A549 (cell line): ENCODE measurements around the gene ALPI. TPM values are rescaled to one million over a fixed set of nuclear protein-coding genes. Genes with fewer than 3 reads are reported as not detected.
A peak's percentile ranks its signal among the peaks of the same experiment; 100 is the strongest.

Experiments used
- ATAC-seq, 2 experiments: fragments of 200-7000 bp in 1 of 2; fragments of >200 bp in 1 of 2; cut with Nextera tagmentation in 1 of 2; cut with Tn5 transposase in 1 of 2; 3 replicates each; pipeline versions ENCODE4 v1.8.0 to v1.9.1; 2018 to 2020; ENCODE audit warnings: mild to moderate bottlenecking in 1 of 2, moderate library complexity in 1 of 2
- CTCF ChIA-PET: fragments of 300-600 bp; sonication (Branson Sonifier 250); formaldehyde crosslinking; extraction: SDS; loops from one replicate; lab custom pipeline; 2021; ENCODE audit warnings: antibody characterized with exemption, inconsistent platforms; lab: Yijun Ruan, JAX
- POLR2A ChIA-PET: fragments of 350-600 bp; formaldehyde crosslinking; extraction: SDS; loops from one replicate; lab custom pipeline; 2021; ENCODE audit warnings: antibody characterized with exemption, inconsistent platforms; lab: Yijun Ruan, JAX
- DNase-seq, 2 experiments: peaks; one replicate each; pipeline versions ENCODE4 v3.0.0 to v3.0.0-alpha.2; 2011 to 2016; ENCODE audit warnings: low read depth in 1 of 2, low spot score in 1 of 2
- FAIRE-seq: peaks from 2 replicates; lab custom pipeline; 2011; peaks lifted over from hg19 to GRCh38; lab: Jason Lieb, UNC
- H3K27ac ChIP-seq, 2 experiments: fragments of >200 bp; sonication (Bioruptor Twin); formaldehyde crosslinking; 3 replicates each; pipeline ENCODE4 v1.5.1; 2016 to 2017
- H3K4me1 ChIP-seq: fragments of >200 bp; sonication (Bioruptor Twin); formaldehyde crosslinking; 3 replicates; pipeline ENCODE4 v1.6.1; 2016
- H3K4me2 ChIP-seq: fragments of >200 bp; sonication (Bioruptor Twin); formaldehyde crosslinking; 3 replicates; pipeline ENCODE4 v1.6.1; 2016
- H3K4me3 ChIP-seq: fragments of >200 bp; sonication (Bioruptor Twin); formaldehyde crosslinking; 3 replicates; pipeline ENCODE4 v1.5.1; 2016
- H3K9me3 ChIP-seq: fragments of >200 bp; sonication (Bioruptor Twin); formaldehyde crosslinking; 3 replicates; pipeline ENCODE4 v1.6.1; 2016
- ATOH8 ChIP-seq: fragments of 250-450 bp; sonication (Bioruptor Pico); IDR thresholded peaks from 2 replicates; pipeline ENCODE4 v1.5.0; 2020; ENCODE audit warnings: low read depth, mild to moderate bottlenecking, moderate library complexity
- CEBPB ChIP-seq, 2 experiments: fragments of >200 bp in 1 of 2; sonication (Bioruptor Twin) in 1 of 2; formaldehyde crosslinking in 1 of 2; IDR thresholded peaks; 2 replicates each; pipeline ENCODE4 v1.6.1; 2012 to 2016
- E2F6 ChIP-seq: IDR thresholded peaks from 2 replicates; pipeline ENCODE4 v1.6.1; 2012; ENCODE audit warnings: low read depth, borderline replicate concordance
- EHF ChIP-seq: fragments of 250-450 bp; sonication (Bioruptor Pico); IDR thresholded peaks from 2 replicates; pipeline ENCODE4 v1.5.0; 2020; ENCODE audit warnings: mild to moderate bottlenecking
- ESRRA ChIP-seq: fragments of 150-350 bp; IDR thresholded peaks from 2 replicates; pipeline ENCODE4 v1.6.1; 2014; ENCODE audit warnings: mild to moderate bottlenecking, low read length, borderline replicate concordance
- FOXS1 ChIP-seq: fragments of 250-450 bp; sonication (Bioruptor Pico); IDR thresholded peaks from 2 replicates; pipeline ENCODE4 v1.5.0; 2020; ENCODE audit warnings: mild to moderate bottlenecking, moderate library complexity
- GATA3 ChIP-seq: IDR thresholded peaks from 2 replicates; pipeline ENCODE4 v1.6.1; 2012; ENCODE audit warnings: borderline replicate concordance
- HDAC2 ChIP-seq: fragments of 200-600 bp; sonication (generic); IDR thresholded peaks from 2 replicates; pipeline ENCODE4 v1.6.1; 2016
- HOXB13 ChIP-seq: fragments of 250-450 bp; sonication (Bioruptor Pico); IDR thresholded peaks from 2 replicates; pipeline ENCODE4 v1.5.0; 2020; ENCODE audit warnings: low read depth, mild to moderate bottlenecking, moderate library complexity
- HOXB5 ChIP-seq: fragments of 250-450 bp; sonication (Bioruptor Pico); IDR thresholded peaks from 2 replicates; pipeline ENCODE4 v1.5.0; 2020; ENCODE audit warnings: mild to moderate bottlenecking, moderate library complexity
- KDM1A ChIP-seq: fragments of 200-600 bp; sonication (generic); IDR thresholded peaks from 2 replicates; pipeline ENCODE4 v1.6.1; 2016; ENCODE audit warnings: low read depth, mild to moderate bottlenecking
- MAFK ChIP-seq: fragments of 450-650 bp; IDR thresholded peaks from 2 replicates; pipeline ENCODE4 v1.6.1; 2014; ENCODE audit not compliant: partially characterized antibody
- MAZ ChIP-seq: fragments of 150-350 bp; IDR thresholded peaks from 2 replicates; pipeline ENCODE4 v1.6.1; 2014; ENCODE audit warnings: antibody characterized with exemption, low read depth, low read length, borderline replicate concordance
- MYC ChIP-seq: IDR thresholded peaks from 2 replicates; pipeline ENCODE4 v1.6.1; 2012; ENCODE audit warnings: mild to moderate bottlenecking, inconsistent platforms, low read length, improper control_type of control experiment, borderline replicate concordance
- PBX3 ChIP-seq: IDR thresholded peaks from 2 replicates; pipeline ENCODE4 v1.6.1; 2012
- POLR2A ChIP-seq: IDR thresholded peaks from 2 replicates; pipeline ENCODE4 v1.6.1; 2012; ENCODE audit warnings: mild to moderate bottlenecking, low read length
- RCOR1 ChIP-seq: fragments of 150-350 bp; IDR thresholded peaks from 2 replicates; pipeline ENCODE4 v1.6.1; 2014; ENCODE audit warnings: antibody characterized with exemption, low read length, low read depth
- REST ChIP-seq: fragments of 200-600 bp; sonication (generic); IDR thresholded peaks from 2 replicates; pipeline ENCODE4 v1.6.1; 2016; ENCODE audit warnings: antibody characterized with exemption, mild to moderate bottlenecking, moderate library complexity
- RFX5 ChIP-seq: fragments of 450-650 bp; IDR thresholded peaks from 2 replicates; pipeline ENCODE4 v1.7.1; 2014; ENCODE audit warnings: antibody characterized with exemption, mild to moderate bottlenecking, moderate library complexity
- SMC3 ChIP-seq: fragments of >200 bp; sonication (Bioruptor Twin); formaldehyde crosslinking; IDR thresholded peaks from 3 replicates; pipeline ENCODE4 v1.6.1; 2018; ENCODE audit warnings: inconsistent platforms
- TFCP2L1 ChIP-seq: fragments of 250-450 bp; sonication (Bioruptor Pico); IDR thresholded peaks from 2 replicates; pipeline ENCODE4 v1.5.0; 2021; ENCODE audit warnings: mild to moderate bottlenecking
- ZNF302 ChIP-seq: fragments of 250-450 bp; sonication (Bioruptor Pico); IDR thresholded peaks from 2 replicates; pipeline ENCODE4 v1.9.0; 2021; ENCODE audit warnings: inconsistent platforms, mild to moderate bottlenecking, moderate library complexity
- ZSCAN20 ChIP-seq: fragments of 250-450 bp; sonication (Bioruptor Pico); IDR thresholded peaks from 2 replicates; pipeline ENCODE4 v1.8.0; 2022; ENCODE audit warnings: mild to moderate bottlenecking, moderate library complexity
- WGBS: methylation state at CpG from one replicate; pipeline ENCODE4 v1.1.6; 2017; ENCODE audit errors: missing lambda C conversion rate; 5-methylcytosine and 5-hydroxymethylcytosine counted together
- polyA plus RNA-seq, 4 experiments: library from polyadenylated mRNA; depleted of rRNA in 3 of 4; stranded (reverse); fragments of >200 nt; fragmentation: RNase III in 1 of 4; extraction: RNeasy Plus Mini Kit Qiagen cat#74134 plus additional on column Dnase treatment in 1 of 4; gene quantifications; 2 replicates in 3 of 4; 3 replicates in 1 of 4; pipeline ENCODE4 v1.2.3, GENCODE V29; 2011 to 2017
- TF ChIP-seq, protein P1 (sequence below): fragments of >200 bp; sonication (Bioruptor Twin); formaldehyde crosslinking; IDR thresholded peaks from 2 replicates; pipeline ENCODE4 v1.6.1; 2016
- TF ChIP-seq, protein P2 (sequence below): fragments of 250-450 bp; sonication (Bioruptor Pico); IDR thresholded peaks from 2 replicates; pipeline ENCODE4 v1.5.0; 2021; ENCODE audit warnings: mild to moderate bottlenecking, moderate library complexity, borderline replicate concordance

Gene ALPI
- polyA plus RNA-seq, 2 of the 4 experiments (the other 2 are of a cell fraction) = 0.05 TPM; not detected in 1

DNA sequence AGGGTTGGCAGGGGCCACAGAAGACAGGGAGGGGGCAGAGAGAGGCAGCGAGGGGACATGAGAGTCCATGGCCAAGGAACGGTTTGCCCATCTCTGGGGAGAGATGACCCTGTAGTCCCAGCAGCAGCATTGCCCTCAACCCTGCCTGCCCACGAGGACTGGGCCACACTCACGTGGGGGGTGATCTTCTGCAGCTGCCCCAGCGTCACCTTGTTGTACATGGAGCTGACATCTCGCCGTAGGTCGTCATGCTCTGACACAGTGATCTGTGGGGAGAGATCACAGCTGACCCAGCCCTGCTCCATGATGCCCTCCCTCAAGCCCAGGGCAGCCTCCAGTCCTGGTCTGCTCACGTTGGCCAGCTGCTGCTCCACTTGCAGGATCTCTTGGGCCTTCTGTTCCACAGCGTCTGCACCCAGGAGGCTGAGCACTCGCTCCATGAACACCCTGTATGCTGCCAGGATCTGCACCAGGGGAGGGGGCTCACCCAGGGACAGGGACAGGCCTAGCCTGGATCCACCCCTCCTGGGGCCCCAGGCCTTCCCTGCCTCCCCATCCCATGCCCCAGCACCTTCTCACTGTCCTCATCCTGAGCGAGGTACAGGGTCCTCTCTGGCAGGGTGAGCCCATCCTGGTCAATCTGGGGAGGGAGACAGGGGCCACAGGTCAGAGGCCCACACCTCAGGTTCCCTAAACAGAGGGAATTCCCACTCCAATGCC, 28.8 kb downstream of the ALPI start:
- TF ChIP-seq MAFK (no peak), ZNF302 (CRISPR knock-in tag) (no peak), HOXB13 (CRISPR knock-in tag) (no peak), MAZ (no peak), SMC3 (no peak)
- TF ChIP-seq, all 56 proteins: peak for 0
- DNase-seq = no peak
- Histone ChIP-seq H3K4me1 (peaks cover 6% of the 10 kb centered on the region; the same call in 1 of the 3 replicates), H3K27ac (no peak overlapping the region), H3K9me3 (no peaks in the 10 kb centered on the region), H3K4me3 (no peak overlapping the region), H3K4me2 (no peak overlapping the region)
- FAIRE-seq = no peak
- 35% methylated on average over 12 of the region's 12 CpGs for WGBS
- ChIA-PET CTCF (no interaction called here), POLR2A (no interaction called here)
- peak in 1 of 2 experiments; percentile 26; a peak in 2 of 6 replicates for ATAC-seq

- FAIRE-seq (no peak), ATAC-seq (peak in 1 of 2 experiments; percentile 7; a peak in 2 of 6 replicates), DNase-seq (no peak)
- WGBS = 65% methylated on average over 18 of the region's 22 CpGs
- peaks cover 6% of the 10 kb centered on the region; the same call in 1 of the 3 replicates for H3K4me1 ChIP-seq
- H3K9me3 ChIP-seq = no peaks in the 10 kb centered on the region
- ChIA-PET CTCF (no interaction called here), POLR2A (no interaction called here)
- H3K27ac ChIP-seq = no peak overlapping the region
- H3K4me2 ChIP-seq = no peak overlapping the region
- TF ChIP-seq MYC (no peak), POLR2A (no peak), RFX5 (no peak), REST (no peak), GATA3 (no peak), EHF (CRISPR knock-in tag) (no peak), ZSCAN20 (CRISPR knock-in tag) (no peak), TFCP2L1 (CRISPR knock-in tag) (no peak), CEBPB (IDR thresholded peaks at IDR 0.05) (no peak), KDM1A (no peak), ATOH8 (CRISPR knock-in tag) (no peak), HOXB5 (CRISPR knock-in tag) (no peak), E2F6 (no peak), PBX3 (no peak), FOXS1 (CRISPR knock-in tag) (no peak), ESRRA (no peak), HDAC2 (no peak), RCOR1 (no peak)
- TF ChIP-seq, protein P1, sequence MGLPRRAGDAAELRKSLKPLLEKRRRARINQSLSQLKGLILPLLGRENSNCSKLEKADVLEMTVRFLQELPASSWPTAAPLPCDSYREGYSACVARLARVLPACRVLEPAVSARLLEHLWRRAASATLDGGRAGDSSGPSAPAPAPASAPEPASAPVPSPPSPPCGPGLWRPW = no peak
- TF ChIP-seq, protein P2, sequence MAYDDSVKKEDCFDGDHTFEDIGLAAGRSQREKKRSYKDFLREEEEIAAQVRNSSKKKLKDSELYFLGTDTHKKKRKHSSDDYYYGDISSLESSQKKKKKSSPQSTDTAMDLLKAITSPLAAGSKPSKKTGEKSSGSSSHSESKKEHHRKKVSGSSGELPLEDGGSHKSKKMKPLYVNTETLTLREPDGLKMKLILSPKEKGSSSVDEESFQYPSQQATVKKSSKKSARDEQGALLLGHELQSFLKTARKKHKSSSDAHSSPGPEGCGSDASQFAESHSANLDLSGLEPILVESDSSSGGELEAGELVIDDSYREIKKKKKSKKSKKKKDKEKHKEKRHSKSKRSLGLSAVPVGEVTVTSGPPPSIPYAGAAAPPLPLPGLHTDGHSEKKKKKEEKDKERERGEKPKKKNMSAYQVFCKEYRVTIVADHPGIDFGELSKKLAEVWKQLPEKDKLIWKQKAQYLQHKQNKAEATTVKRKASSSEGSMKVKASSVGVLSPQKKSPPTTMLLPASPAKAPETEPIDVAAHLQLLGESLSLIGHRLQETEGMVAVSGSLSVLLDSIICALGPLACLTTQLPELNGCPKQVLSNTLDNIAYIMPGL (CRISPR knock-in tag) = no peak
- no peak overlapping the region for H3K4me3 ChIP-seq
Measured at GRCh38 chr2:232485348-232485756, 29.4 kb downstream of the ALPI start.
